ENCODE data around the gene DTD1.

Gene DTD1

DNA sequence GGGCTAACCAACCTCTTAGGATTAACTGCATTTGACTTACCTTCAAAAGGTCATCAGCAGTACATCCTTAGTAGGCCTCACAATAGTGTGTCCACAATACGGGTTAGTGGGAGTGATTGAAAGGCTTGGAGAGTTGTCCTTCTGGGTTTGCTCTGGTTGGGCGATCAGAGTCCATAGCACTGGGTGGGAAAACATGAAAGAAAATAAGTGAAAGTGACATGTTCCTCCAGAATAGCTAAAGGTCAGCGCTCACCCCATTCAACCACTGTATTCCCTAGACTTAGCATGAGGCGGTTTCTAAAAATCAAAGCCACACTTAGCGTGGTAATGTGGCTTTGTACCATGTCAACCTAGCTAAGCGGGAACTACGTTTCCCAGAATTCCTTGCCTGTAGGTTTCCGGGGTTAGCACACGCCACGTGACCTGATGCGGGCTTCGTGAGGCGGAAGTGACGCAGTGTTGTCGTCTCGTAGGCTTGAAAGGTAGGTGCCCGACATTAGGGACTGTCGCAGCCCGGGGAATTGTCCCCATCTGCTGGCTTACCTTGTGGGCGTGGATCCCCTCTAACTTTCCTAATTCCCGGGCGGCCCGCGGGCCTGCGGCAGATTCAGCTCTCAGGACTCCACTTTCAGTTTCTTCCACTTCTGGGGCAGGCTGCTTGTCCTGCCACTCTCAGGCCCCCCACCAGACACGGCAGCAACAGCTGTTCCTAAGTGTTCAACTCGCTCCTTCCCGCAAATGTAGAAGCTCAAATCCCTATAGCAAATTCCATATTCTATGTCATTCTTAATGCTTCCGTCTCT is 206.0 kb downstream of the DTD1 start (continued):
- TF ChIP-seq, protein P1, sequence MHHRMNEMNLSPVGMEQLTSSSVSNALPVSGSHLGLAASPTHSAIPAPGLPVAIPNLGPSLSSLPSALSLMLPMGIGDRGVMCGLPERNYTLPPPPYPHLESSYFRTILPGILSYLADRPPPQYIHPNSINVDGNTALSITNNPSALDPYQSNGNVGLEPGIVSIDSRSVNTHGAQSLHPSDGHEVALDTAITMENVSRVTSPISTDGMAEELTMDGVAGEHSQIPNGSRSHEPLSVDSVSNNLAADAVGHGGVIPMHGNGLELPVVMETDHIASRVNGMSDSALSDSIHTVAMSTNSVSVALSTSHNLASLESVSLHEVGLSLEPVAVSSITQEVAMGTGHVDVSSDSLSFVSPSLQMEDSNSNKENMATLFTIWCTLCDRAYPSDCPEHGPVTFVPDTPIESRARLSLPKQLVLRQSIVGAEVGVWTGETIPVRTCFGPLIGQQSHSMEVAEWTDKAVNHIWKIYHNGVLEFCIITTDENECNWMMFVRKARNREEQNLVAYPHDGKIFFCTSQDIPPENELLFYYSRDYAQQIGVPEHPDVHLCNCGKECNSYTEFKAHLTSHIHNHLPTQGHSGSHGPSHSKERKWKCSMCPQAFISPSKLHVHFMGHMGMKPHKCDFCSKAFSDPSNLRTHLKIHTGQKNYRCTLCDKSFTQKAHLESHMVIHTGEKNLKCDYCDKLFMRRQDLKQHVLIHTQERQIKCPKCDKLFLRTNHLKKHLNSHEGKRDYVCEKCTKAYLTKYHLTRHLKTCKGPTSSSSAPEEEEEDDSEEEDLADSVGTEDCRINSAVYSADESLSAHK (tag by site-specific recombination; IDR thresholded peaks at IDR 0.05), result 0 out of 2 replicates have a peak, but pooled peaks have one; percentile 29
- TF ChIP-seq, protein P2, sequence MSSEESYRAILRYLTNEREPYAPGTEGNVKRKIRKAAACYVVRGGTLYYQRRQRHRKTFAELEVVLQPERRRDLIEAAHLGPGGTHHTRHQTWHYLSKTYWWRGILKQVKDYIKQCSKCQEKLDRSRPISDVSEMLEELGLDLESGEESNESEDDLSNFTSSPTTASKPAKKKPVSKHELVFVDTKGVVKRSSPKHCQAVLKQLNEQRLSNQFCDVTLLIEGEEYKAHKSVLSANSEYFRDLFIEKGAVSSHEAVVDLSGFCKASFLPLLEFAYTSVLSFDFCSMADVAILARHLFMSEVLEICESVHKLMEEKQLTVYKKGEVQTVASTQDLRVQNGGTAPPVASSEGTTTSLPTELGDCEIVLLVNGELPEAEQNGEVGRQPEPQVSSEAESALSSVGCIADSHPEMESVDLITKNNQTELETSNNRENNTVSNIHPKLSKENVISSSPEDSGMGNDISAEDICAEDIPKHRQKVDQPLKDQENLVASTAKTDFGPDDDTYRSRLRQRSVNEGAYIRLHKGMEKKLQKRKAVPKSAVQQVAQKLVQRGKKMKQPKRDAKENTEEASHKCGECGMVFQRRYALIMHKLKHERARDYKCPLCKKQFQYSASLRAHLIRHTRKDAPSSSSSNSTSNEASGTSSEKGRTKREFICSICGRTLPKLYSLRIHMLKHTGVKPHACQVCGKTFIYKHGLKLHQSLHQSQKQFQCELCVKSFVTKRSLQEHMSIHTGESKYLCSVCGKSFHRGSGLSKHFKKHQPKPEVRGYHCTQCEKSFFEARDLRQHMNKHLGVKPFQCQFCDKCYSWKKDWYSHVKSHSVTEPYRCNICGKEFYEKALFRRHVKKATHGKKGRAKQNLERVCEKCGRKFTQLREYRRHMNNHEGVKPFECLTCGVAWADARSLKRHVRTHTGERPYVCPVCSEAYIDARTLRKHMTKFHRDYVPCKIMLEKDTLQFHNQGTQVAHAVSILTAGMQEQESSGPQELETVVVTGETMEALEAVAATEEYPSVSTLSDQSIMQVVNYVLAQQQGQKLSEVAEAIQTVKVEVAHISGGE (tag by site-specific recombination; conservative IDR thresholded peaks at IDR 0.05; ENCODE audit: low read depth), result peak; percentile 86
- TF ChIP-seq MZF1 (tag by site-specific recombination; IDR thresholded peaks at IDR 0.05; ENCODE audit: borderline replicate concordance), result peak; percentile 99
- TF ChIP-seq SP2 (tag by site-specific recombination; IDR thresholded peaks at IDR 0.05), result peak; percentile 79
- peak; percentile 67 for TF ChIP-seq KLF9 (tag by site-specific recombination; IDR thresholded peaks at IDR 0.05; ENCODE audit: low read depth)
- TF ChIP-seq ZSCAN30 (tag by site-specific recombination; IDR thresholded peaks at IDR 0.05), result peak; percentile 24; the same call in 1 of the 2 replicates
- peak; percentile 96 for TF ChIP-seq SCRT2 (tag by site-specific recombination; IDR thresholded peaks at IDR 0.05)
- TF ChIP-seq ZNF529 (tag by site-specific recombination; IDR thresholded peaks at IDR 0.05; ENCODE audit: insufficient replicate concordance), result no peak
- peak; percentile 80 for TF ChIP-seq ZBTB20 (tag by site-specific recombination; IDR thresholded peaks at IDR 0.05)
- TF ChIP-seq SETDB1 (IDR thresholded peaks at IDR 0.05; ENCODE audit: insufficient read length, low read length), result peak; percentile 48
- TF ChIP-seq ZEB2 (tag by site-specific recombination; IDR thresholded peaks at IDR 0.05), result peak; percentile 33; the same call in 1 of the 2 replicates
- 0 out of 2 replicates have a peak, but pooled peaks have one; percentile 13 for TF ChIP-seq SCRT1 (tag by site-specific recombination; IDR thresholded peaks at IDR 0.05; ENCODE audit: borderline replicate concordance)
- TF ChIP-seq ZBTB21 (tag by site-specific recombination; IDR thresholded peaks at IDR 0.05), result peak; percentile 90
- peak; percentile 83 for TF ChIP-seq ZXDB (tag by site-specific recombination; IDR thresholded peaks at IDR 0.05)
- TF ChIP-seq, protein P3, sequence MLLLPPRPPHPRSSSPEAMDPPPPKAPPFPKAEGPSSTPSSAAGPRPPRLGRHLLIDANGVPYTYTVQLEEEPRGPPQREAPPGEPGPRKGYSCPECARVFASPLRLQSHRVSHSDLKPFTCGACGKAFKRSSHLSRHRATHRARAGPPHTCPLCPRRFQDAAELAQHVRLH (tag by site-specific recombination; IDR thresholded peaks at IDR 0.05), result peak; percentile 95
- peak; percentile 25; the same call in 1 of the 2 replicates for TF ChIP-seq ZFHX2 (tag by site-specific recombination; conservative IDR thresholded peaks at IDR 0.05)
- no peak for TF ChIP-seq KLF1 (tag by site-specific recombination; IDR thresholded peaks at IDR 0.05)
- peak; percentile 72 for TF ChIP-seq PRDM1 (tag by site-specific recombination; IDR thresholded peaks at IDR 0.05)
- peak; percentile 11; the same call in 1 of the 2 replicates for TF ChIP-seq ZNF610 (tag by site-specific recombination; IDR thresholded peaks at IDR 0.05; ENCODE audit: borderline replicate concordance)
- TF ChIP-seq ZNF155 (tag by site-specific recombination; IDR thresholded peaks at IDR 0.05), result no peak
- TF ChIP-seq, protein P4, sequence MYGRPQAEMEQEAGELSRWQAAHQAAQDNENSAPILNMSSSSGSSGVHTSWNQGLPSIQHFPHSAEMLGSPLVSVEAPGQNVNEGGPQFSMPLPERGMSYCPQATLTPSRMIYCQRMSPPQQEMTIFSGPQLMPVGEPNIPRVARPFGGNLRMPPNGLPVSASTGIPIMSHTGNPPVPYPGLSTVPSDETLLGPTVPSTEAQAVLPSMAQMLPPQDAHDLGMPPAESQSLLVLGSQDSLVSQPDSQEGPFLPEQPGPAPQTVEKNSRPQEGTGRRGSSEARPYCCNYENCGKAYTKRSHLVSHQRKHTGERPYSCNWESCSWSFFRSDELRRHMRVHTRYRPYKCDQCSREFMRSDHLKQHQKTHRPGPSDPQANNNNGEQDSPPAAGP (tag by site-specific recombination; IDR thresholded peaks at IDR 0.05), result peak; percentile 82
- TF ChIP-seq, protein P5, sequence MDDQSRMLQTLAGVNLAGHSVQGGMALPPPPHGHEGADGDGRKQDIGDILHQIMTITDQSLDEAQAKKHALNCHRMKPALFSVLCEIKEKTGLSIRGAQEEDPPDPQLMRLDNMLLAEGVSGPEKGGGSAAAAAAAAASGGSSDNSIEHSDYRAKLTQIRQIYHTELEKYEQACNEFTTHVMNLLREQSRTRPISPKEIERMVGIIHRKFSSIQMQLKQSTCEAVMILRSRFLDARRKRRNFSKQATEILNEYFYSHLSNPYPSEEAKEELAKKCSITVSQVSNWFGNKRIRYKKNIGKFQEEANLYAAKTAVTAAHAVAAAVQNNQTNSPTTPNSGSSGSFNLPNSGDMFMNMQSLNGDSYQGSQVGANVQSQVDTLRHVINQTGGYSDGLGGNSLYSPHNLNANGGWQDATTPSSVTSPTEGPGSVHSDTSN (CRISPR knock-in tag; IDR thresholded peaks at IDR 0.05), result no peak
- peak; percentile 90 for TF ChIP-seq ZBTB17 (tag by site-specific recombination; IDR thresholded peaks at IDR 0.05)
- TF ChIP-seq ZNF76 (tag by site-specific recombination; IDR thresholded peaks at IDR 0.05; ENCODE audit: borderline replicate concordance, low read depth), result peak; percentile 95
- TF ChIP-seq ZNF394 (tag by site-specific recombination; IDR thresholded peaks at IDR 0.05; ENCODE audit: borderline replicate concordance), result 0 out of 2 replicates have a peak, but pooled peaks have one; percentile 20
- TF ChIP-seq SALL2 (tag by site-specific recombination; IDR thresholded peaks at IDR 0.05; ENCODE audit: borderline replicate concordance), result no peak
- TF ChIP-seq ZBTB48 (tag by site-specific recombination; IDR thresholded peaks at IDR 0.05), result peak; percentile 99
- 0 out of 2 replicates have a peak, but pooled peaks have one; percentile 20 for TF ChIP-seq ZNF2 (tag by site-specific recombination; IDR thresholded peaks at IDR 0.05)
- TF ChIP-seq ZNF16 (tag by site-specific recombination; IDR thresholded peaks at IDR 0.05; ENCODE audit: low read depth), result no peak
- TF ChIP-seq ZNF239 (tag by site-specific recombination; IDR thresholded peaks at IDR 0.05), result no peak
- TF ChIP-seq ZNF585B (tag by site-specific recombination; IDR thresholded peaks at IDR 0.05), result no peak
- TF ChIP-seq ZNF701 (tag by site-specific recombination; IDR thresholded peaks at IDR 0.05), result no peak

All from HEK293 (cell line).